ENCODE measurements around the gene SHISA2. TPM values are rescaled to one million over a fixed set of nuclear protein-coding genes. Genes with fewer than 3 reads are reported as not detected.

The SHISA2 gene
- not detected in 2 replicates for total RNA-seq (2016; rRNA removed; fragmentation: Illumina TruSeq; extraction: Trizol)
- not detected in 2 replicates for total RNA-seq (2016; cell fraction: cytosol; rRNA removed; fragmentation: Illumina TruSeq; extraction: Trizol; ENCODE audit: low read depth)
- total RNA-seq (2016; cell fraction: insoluble cytoplasmic fraction; rRNA removed; fragmentation: Illumina TruSeq; extraction: Trizol), result not detected in 2 replicates
- not detected in 2 replicates for total RNA-seq (2016; cell fraction: membrane; rRNA removed; fragmentation: Illumina TruSeq; extraction: Trizol)
- total RNA-seq (2016; cell fraction: nucleus; rRNA removed; fragmentation: Illumina TruSeq; extraction: Trizol), result not detected in 2 replicates
- not detected in 2 replicates for polyA plus RNA-seq (2011; rRNA removed)
- polyA plus RNA-seq (2011; cell fraction: cytosol; rRNA removed), result not detected in 2 replicates
- not detected in 2 replicates for polyA plus RNA-seq (2011; cell fraction: nucleus; rRNA removed)
- polyA plus RNA-seq (2012), result not detected in 2 replicates
- not detected in 2 replicates for polyA plus RNA-seq (2016; cell fraction: cytosol; fragmentation: Illumina TruSeq; extraction: Trizol; ENCODE audit: low read depth)
- polyA plus RNA-seq (2016; cell fraction: insoluble cytoplasmic fraction; fragmentation: Illumina TruSeq; extraction: Trizol; ENCODE audit: low read depth), result not detected in 2 replicates
- not detected in 2 replicates for polyA plus RNA-seq (2016; cell fraction: membrane; fragmentation: Illumina TruSeq; extraction: Trizol; ENCODE audit: low read depth)
- polyA plus RNA-seq (2016; cell fraction: nucleus; fragmentation: Illumina TruSeq; extraction: Trizol; ENCODE audit: insufficient read depth, low read depth), result not detected in 2 replicates
- polyA minus RNA-seq (2011; rRNA and poly(A)+ RNA removed; ENCODE audit: low replicate concordance), result not detected in 2 replicates
- not detected in 2 replicates for polyA minus RNA-seq (2011; cell fraction: cytosol; rRNA and poly(A)+ RNA removed)
- polyA minus RNA-seq (2011; cell fraction: nucleus; rRNA and poly(A)+ RNA removed), result not detected in 2 replicates
- not detected for Bru-seq, nascent RNA
- not detected for BruChase-seq, experiment 1, labeled RNA remaining after a 6-hour chase
- not detected for BruChase-seq, experiment 2, labeled RNA remaining after a 2-hour chase
- long read RNA-seq, experiment 1, result 0 reads
- long read RNA-seq, experiment 2, result 0 reads

DNA sequence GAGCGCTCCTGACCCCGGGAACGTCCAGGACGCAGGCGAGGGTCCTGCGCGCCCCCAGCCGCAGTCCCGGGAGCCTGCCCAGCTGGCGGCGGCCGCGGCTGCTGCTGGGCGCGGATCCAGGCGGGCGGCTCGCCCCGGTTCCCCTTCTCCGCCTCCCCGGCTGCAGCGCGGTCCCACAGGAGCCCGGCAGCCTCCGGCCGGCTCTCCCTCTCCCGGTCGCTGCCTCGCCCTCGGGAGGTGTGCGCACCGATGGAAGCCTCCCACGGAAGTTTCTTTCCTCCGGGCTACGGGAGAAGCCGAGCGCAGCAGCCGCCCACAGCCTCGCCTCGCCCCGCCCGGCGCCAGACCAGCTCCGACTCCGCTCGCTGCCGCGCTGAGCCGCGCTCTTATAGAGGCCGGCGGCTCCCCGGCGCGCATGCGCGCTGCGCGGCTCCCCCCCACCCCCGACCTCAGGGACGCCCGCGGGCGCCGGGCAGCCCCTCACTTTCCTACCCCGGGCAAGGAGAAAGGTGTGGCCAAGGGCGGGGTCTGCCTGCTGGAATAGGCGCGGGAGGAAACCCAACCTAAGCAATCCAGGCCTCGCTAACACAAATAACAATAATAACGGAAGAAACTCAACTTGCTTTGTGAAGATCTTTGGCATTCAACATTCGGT lies at the start of gene SHISA2:
Gene SHISA2, minus strand, starts transcription at position 360 of the 655 bp plus-strand sequence. CDS start 1,041 bp downstream, outside the sequence.
- H3K9me3 ChIP-seq (ENCODE audit: low read length), result no peaks in the 10 kb centered on the region
- TF ChIP-seq RBM22 (optimal IDR thresholded peaks at IDR 0.05; ENCODE audit: low read length) (no peak), ZNF292 (CRISPR knock-in tag; IDR thresholded peaks at IDR 0.05; ENCODE audit: borderline replicate concordance, low read depth) (no peak), ZNF354B (CRISPR knock-in tag; IDR thresholded peaks at IDR 0.05) (no peak), NFYB (CRISPR knock-in tag; IDR thresholded peaks at IDR 0.05) (no peak), SOX13 (IDR thresholded peaks at IDR 0.05) (no peak), SOX13 (CRISPR knock-in tag; conservative IDR thresholded peaks at IDR 0.05 in 1 of 2, IDR thresholded peaks at IDR 0.05 in 1 of 2) (no peak), ZNF879 (CRISPR knock-in tag; IDR thresholded peaks at IDR 0.05) (no peak), FOXA3 (CRISPR knock-in tag; IDR thresholded peaks at IDR 0.05) (no peak), HDAC2 (CRISPR knock-in tag; IDR thresholded peaks at IDR 0.05) (no peak), CEBPG (CRISPR knock-in tag; IDR thresholded peaks at IDR 0.05) (no peak), ZNF775 (CRISPR knock-in tag; IDR thresholded peaks at IDR 0.05; ENCODE audit: borderline replicate concordance) (no peak), ZMYM2 (CRISPR knock-in tag; IDR thresholded peaks at IDR 0.05) (no peak), ZSCAN5A (CRISPR knock-in tag; IDR thresholded peaks at IDR 0.05; ENCODE audit: borderline replicate concordance) (no peak)
- peak within 1 kb of the TSS in 1 of 3 experiments; percentile 23; a peak in 1 of 6 replicates for H3K4me3 ChIP-seq (replicated peaks in 1 of 3; ENCODE audit: insufficient read depth in 1 of 3, low read depth in 2 of 3, low read length in 3 of 3)
- peaks cover 4 to 46% of the 10 kb centered on the region in 2 experiments; a peak in 4 of 5 replicates for H3K27me3 ChIP-seq (ENCODE audit: control insufficient read depth in 1 of 2, insufficient read depth in 2 of 2, low read length in 2 of 2)
- ATAC-seq, result peak; percentile 88
- H3K36me3 ChIP-seq (replicated peaks in 1 of 2; ENCODE audit: control insufficient read depth in 1 of 2, insufficient read depth in 2 of 2, low read length in 2 of 2), result no peaks in the 10 kb centered on the region
- no peak for DNase-seq (ENCODE audit: low spot score)
- no peaks in the 10 kb centered on the region for H3K4me1 ChIP-seq (ENCODE audit: insufficient read depth, low read length)
- CTCF ChIA-PET (ENCODE audit: low intra/inter-chr PET ratio, low total read pairs), result no interaction called here
- in situ Hi-C loops (cut with HindIII; ENCODE audit: extremely low pct_ligation_motif_present, low pct_unique_long_range_greater_than_20kb), result no loop called here
- POLR2A ChIA-PET, result no interaction called here
- intact Hi-C loops (cut with micrococcal nuclease; ENCODE audit: unreplicated experiment), result no loop called here
- H3K27ac ChIP-seq (ENCODE audit: extremely low read length, insufficient read depth, low read length), result no peak within 1 kb of the TSS
- no TSS peak for BruUV-seq (replicated peaks)
- FAIRE-seq, result no peak
- no peaks in the 10 kb centered on the region for H4K20me1 ChIP-seq (ENCODE audit: insufficient read depth, low read length)
- no peaks in the 10 kb centered on the region for H3K79me2 ChIP-seq (ENCODE audit: insufficient read depth, low read length)
- no peak within 1 kb of the TSS for H2AFZ ChIP-seq (ENCODE audit: low read length)
- H3K9ac ChIP-seq (ENCODE audit: insufficient read depth, low read depth, low read length), result no peak within 1 kb of the TSS
- WGBS (ENCODE audit: low lambda C conversion rate), result 22% methylated on average over 17 of the region's 72 CpGs
- H3K4me2 ChIP-seq (ENCODE audit: low read depth, low read length), result peak within 1 kb of the TSS; percentile 34

All from HepG2 (cell line).